HG03103 (cell line): ENCODE measurements around the gene AZU1.

ENCODE experiments used
- ATAC-seq: cut with Tn5 transposase; IDR thresholded peaks from one replicate; pipeline ENCODE4 v1.9.1; 2021; ENCODE audit warnings: low read depth; ENCODE audit not compliant: unreplicated experiment

Gene AZU1

GRCh38 chr19:827710-828321, at the start of gene AZU1:
Gene AZU1 (plus strand): TSS chr19:827837. CDS start chr19:827847, 10 bp downstream.
- ATAC-seq = no peak

GRCh38 chr19:778910-779653, 48.6 kb upstream of the AZU1 start:
- no peak for ATAC-seq

DNA sequence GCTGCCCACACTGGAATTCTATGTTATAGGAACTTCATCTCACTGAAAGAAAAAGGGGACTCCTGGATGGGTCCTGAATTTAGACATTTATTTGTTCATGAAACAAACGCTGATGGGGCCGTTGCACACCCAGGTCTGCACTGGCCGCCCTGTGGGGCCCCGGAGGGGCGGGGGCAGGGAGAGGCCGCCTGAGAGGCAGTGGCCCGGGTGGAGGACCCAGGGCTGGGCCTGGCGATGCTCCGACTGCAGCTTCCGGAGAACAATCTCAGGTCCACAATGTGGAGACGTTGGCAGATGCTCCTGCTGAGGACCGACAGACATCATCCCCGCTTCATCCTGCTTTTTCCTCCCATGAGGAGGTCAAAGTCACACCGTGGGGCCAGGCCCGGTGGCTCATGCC, 46.7 kb upstream of the AZU1 start:
- ATAC-seq = no peak

- ATAC-seq = no peak
Measured at GRCh38 chr19:781800-782184, 45.8 kb upstream of the AZU1 start.

DNA sequence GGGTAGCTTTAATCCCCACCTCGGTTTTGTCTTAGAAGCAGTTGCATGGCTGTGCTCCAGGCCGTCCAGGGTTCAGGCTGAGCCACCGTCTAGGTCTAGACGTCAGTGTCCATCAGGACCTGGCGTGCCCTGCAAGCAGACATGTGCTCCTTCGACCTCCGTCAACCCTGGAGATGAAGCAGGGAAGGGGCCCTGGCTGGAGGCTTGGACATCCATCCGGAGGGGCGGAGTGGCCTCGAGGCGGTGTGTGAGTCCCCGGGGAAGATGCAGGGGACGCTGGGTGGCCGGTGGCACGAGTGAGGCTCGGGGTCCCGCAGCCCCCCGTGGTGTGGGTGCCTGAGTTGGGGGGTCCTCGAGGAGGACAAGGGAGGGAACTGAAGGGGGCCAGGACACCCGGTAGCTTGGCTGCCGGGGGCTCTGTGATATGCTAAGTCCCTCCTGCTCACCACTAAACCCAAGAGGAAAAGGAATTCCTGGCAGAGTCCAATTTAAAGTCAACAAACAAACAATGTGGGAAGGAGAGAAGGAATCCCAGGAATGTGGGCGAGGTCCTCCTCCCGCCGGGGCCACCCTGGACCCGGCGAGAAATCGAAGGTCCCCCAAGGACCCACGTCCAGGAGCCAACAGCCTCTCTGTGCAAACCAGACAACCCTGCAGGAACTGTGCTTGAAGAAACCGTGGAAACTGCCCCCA, 45.3 kb upstream of the AZU1 start:
- no peak for ATAC-seq

- no peak for ATAC-seq
Measured at GRCh38 chr19:782878-783668, 44.6 kb upstream of the AZU1 start.

GRCh38 chr19:784541-784940, 43.1 kb upstream of the AZU1 start:
- no peak for ATAC-seq

DNA sequence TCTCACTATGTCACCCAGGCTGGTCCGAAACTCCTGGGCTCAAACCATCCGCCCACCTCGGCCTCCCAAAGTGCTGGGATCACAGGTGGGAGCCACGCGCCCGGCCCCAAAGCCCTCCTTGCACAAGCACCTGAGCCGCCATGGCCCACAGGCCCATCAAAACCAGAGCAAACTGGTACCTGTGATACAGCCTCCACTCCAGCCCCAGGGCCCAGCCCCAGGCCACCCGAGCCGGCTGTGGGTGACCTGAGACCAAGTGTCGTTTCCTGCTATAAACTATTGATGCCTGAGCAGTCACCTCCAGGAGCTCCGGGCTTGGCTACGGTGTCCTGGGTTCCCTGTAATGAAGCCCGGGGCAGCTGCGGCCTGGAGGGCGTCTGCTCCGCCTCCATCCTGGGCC, 40.1 kb upstream of the AZU1 start:
- ATAC-seq = no peak

DNA sequence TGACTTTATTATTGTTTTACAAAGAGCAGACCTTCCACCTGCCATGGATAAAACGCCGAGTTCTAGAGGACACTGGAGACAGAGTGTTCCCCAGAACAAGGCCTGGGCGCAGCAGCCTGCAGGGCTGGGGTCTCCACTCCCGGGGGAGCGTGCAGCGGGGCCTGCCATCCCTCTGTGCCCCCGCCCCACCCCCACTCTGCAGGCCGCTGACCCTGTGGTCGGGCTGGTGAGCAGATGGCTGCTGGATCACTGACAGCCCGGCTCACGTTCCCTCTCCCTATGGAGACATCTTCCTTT, 39.0 kb upstream of the AZU1 start:
- no peak for ATAC-seq

- ATAC-seq = no peak
Measured at GRCh38 chr19:788983-789700, 38.5 kb upstream of the AZU1 start.

DNA sequence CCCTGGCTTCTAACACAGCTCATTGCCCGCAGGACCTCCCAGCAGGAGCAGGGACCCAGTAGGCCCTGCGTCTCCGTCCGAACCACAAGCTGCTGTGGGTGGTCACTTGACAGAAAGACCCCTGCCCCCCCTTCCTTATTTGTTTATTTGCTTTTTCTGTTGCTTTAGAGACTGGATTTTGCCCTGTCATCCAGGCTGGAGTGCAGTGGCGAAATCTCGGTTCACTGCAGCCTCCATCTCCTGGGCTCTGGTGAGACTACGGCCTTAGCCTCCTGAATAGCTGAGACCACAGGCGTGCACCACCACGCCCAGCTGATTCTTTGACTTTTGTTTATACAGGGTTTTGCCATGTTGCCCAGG, 38.0 kb upstream of the AZU1 start:
- no peak for ATAC-seq

DNA sequence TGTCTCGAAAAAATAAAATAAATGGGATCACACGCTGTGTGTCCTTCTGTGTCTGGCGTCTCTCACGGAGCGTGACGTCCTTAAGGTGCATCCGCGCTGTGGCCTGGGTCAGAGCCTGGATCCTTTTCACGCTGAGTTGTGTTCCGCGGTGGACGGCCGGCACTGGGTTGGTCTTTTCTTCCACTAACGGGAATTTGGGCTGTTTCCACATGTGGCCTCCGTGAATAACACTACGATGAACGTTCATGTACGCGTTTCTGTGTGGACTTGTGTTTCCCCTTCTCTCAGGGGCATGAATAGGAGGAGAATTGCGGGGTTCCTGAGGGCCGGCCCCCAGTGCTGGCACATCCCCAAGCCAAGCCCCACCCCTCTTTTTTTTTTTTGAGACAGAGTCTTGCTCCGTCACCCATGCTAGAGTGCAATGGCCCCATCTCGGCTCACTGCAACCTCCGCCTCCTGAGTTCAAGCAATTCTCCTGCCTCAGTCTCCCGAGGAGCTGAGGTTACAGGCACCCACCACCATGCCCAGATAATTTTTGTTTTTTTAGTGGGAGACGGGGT, 36.5 kb upstream of the AZU1 start:
- ATAC-seq = no peak

- ATAC-seq = no peak
Measured at GRCh38 chr19:791567-792305, 35.9 kb upstream of the AZU1 start.

- ATAC-seq = no peak
Measured at GRCh38 chr19:792306-792885, 35.2 kb upstream of the AZU1 start.

- ATAC-seq = no peak
Measured at GRCh38 chr19:793806-794205, 33.8 kb upstream of the AZU1 start.

- no peak for ATAC-seq
Measured at GRCh38 chr19:795073-795611, 32.5 kb upstream of the AZU1 start.

DNA sequence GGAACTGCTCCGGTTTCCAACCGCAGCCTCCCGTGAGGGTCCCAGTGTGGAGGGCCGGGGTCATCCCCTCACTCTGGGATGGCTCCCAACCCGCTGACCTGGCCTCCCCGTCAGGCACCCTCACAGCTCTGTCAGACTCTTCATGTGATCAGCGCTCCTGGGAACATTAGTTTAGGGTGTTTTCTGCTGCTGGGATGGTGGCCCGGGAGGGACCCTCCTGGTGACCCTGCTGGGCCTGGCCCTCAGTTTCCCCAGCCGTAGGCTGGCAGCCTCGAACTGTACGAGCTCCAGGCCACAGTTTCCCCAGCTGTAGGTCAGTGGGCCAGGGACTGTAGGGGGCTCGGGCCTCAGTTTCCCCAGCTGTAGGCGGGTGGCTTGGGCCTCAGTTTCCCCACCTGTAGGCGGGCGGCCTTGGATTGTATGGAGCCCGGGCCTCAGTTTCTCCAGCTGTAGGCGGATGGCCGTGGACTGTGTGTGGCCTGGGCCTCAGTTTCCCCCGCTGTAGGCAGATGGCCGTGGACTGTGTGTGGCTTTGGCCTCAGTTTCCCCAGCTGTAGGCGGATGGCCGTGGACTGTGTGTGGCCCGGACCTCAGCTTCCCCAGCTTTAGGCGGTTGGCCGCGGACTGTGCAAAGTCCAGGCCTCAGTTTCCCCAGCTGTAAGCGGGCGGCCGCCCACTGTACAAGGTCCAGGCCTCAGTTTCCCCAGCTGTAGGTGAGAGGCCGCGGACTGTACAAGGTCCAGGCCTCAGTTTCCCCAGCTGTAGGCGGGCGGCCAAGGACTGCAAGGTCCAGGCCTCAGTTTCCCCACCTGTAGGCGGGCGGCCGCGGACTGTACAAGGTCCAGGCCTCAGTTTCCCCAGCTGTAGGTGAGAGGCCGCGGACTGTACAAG, 31.7 kb upstream of the AZU1 start:
- no peak for ATAC-seq
